ENCODE data around the gene B4GALT5.
"Not testable (repeated sequence)": the region's sequence is repeated elsewhere in the genome, so short reads cannot be mapped to it uniquely, and the experiment has no call there.

B4GALT5 gene

DNA sequence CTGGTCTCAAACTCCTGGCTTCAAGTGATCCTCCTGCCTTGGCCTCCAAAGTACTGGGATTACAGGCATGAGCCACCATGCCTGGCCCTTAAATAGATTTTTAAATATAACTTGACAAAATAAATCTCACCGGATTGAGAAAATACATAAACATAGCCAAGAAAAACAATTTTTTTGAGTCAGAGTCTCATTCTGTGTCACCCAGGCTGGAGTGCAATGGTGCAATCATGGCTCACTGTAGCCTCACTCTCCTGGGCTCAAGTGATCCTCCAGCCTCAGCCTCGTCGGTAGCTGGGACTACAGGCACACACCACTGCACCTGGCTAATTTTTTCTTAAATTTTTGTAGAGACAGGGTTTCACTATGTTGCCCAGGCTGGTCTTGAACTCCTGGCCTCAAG, 85.4 kb downstream of the B4GALT5 start:
- not testable (repeated sequence) for DNase-seq (ENCODE audit: low spot score)

DNA sequence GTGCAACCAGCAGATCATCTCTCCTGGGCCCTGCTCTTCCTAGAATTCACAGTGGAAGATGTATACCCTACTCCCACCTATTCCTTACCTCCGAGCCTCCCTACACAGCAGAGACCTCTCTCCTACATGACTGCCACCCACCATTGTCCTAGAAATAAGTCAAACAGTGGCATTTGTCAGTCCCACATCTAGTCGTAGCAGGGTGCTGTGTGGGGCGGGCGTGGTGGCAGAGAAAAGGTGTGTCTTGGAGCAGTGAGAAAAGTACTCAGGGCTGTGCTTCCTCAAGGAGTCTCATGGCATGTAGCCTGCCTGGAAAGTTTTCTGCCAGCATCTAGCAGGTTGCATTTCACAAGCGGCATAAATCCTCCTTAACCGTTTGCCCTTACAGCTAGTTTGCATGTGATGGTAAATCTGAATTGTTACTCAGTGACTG, 86.3 kb downstream of the B4GALT5 start:
- DNase-seq (ENCODE audit: low spot score) = no peak

DNA sequence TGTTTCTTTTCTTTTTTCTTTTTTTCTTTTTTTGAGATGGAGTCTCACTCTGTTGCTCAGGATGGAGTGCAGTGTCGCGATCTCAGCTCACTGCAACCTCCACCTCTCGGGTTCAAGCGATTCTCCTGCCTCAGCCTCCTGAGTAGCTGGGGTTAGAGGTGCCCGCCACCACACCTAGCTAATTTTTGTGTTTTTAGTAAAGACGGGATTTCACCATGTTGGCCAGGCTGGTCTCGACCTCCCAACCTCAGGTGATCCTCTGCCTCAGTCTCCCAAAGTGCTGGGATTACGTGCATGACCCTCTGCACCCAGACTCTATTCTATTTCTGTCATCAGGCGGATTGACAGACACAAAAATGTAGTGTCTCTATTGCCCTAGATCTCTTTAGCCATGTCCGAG, 88.7 kb downstream of the B4GALT5 start:
- not testable (repeated sequence) for DNase-seq (ENCODE audit: low spot score)

DNA sequence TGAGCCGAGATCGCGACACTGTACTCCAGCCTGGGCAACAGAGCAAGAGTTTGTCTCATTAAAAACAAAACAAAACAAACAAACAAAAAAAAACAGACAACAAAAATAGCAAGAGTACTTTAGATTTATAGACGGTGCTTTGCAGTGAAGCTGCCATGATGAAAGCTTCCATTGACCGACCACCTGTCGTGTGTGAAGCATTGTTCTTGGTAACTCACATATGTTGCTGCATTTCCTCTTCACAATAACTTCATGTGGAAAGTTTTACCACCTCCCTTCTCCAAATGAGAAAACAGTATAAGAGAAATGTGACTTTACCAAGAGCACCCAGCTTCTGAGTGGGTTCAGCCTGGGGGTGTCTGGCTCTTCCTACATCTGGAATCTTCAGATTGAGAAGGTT, 89.4 kb downstream of the B4GALT5 start:
- DNase-seq (ENCODE audit: low spot score) = no peak

DNA sequence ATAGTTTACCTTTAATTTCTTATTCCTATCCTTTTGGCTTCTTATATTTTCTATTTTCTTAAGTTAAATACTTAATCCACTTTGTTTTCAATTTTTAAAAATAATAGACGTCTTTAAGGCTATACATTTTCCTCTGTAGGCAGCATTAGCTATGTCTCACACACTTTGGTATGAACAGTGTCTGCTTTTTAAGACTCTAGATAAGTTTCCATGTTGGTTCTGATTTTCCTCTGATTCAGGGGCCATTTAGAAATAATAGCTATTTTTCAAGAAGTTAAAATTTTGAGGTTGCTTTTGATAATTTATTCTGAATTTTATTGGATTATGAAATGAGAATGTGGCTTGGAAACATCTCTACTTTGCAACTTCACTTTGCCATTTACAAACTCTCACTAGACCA, 91.4 kb downstream of the B4GALT5 start:
- no peak for DNase-seq (ENCODE audit: low spot score)

DNA sequence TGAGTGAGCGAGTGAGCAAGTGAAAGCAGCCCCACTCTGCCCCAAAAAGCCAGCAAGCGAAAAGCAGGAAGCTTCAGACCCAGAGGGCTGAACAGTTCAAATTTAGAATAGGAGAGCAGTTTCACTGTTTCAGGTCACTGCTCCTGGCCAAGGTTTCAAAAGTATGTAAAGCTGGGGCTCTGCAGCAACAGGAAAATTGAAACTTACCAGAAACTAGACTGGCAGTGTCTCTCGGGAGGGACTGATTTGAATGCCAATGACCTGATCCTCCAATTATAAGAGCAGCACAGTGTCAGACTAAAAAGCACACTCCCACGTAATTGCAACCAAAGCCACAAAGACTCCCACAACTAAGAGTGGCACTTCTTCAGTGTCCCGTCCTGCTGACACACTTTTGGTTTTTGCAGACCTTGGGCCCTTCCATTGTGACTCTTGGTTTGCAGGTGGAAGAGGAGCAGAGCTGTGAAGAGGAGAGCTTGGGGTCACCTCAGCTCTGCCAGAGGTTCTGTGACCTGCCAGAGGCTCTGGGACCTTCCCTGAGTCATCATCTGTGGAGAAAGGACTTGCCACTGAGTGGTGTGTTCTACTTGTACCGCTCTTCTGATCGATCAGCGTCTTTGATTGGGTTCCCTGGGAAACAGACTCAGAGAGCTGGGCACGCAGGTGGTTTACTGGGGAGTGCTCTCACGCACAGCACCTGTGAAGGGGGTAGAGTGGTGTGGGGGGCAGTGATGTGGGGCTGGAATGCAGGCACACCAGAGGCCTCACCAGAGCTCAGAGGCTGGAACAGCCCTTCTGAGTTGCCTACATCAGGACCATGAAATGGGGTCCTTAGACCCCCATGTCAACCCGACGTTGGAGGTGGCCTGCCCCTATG, 93.1 kb downstream of the B4GALT5 start:
- DNase-seq (ENCODE audit: low spot score) = no peak

DNA sequence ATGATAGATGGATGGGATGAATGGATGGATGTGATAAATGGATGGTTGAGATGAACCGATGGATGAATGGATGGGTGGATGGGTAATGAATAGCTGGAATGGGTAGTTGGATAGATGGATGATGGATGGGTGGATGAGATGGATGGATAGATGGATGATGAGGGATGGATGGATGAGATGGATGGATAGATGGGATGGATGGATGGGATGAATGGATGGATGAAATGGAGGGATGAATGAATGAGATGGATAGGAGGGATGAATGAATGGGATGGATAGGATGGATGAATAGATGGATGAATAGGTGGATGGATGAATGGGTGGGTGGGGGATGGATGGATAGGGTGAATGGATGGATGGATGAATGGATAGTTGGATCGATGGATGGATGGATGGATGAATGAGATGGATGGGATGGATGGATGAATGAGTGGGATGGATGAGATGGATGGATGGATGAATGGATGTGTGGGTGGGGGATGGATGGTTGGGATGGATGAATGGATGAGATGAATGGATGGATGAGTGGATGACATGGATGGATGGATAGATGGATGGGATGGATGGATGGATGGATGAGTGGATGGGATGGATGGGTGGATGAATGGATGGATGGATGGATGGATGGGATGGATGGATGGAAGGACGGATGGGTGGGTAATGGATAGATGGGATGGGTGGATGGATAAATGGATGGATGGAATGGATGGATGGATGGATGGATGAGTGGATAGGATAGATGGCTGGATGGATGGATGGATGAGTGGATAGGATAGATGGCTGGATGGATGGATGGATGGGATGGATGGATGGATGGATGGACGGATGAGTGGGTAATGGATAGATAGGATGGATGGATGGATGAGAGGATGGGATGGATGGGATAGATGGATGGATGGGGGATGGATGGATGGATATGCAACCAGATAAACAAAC, 94.3 kb downstream of the B4GALT5 start:
- DNase-seq (ENCODE audit: low spot score) = no peak

DNA sequence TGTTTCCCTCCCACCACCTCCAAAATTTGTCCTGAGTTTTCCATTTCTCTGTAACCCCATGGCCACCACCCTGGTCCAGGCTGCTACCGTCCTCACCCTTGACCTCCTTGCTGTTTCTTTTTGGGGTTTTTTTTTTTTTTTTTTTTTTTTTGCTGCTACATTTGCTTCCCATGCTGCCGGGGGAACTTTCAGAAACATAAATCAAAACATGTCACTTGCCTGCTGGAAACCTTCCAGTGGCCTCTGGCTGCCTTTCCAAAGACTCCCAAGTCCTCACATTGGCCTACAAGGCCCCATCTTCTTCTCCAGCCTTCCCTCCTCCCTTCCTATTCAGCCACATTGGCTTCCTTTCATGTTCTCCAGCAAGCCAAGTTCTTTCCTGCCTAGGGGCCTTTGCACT, 95.4 kb downstream of the B4GALT5 start:
- no peak for DNase-seq (ENCODE audit: low spot score)

DNA sequence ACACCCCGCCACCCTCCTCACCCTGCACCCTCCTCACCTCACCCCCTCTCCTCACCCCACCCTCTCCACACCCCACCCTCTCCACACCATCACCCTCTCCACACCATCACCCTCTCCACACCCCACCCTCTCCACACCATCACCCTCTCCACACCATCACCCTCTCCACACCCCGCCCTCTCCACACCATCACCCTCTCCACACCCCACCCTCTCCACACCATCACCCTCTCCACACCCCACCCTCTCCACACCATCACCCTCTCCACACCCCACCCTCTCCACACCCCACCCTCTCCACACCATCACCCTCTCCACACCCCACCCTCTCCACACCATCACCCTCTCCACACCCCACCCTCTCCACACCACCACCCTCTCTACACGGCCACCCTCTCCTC, 96.3 kb downstream of the B4GALT5 start:
- DNase-seq (ENCODE audit: low spot score) = not testable (repeated sequence)

DNA sequence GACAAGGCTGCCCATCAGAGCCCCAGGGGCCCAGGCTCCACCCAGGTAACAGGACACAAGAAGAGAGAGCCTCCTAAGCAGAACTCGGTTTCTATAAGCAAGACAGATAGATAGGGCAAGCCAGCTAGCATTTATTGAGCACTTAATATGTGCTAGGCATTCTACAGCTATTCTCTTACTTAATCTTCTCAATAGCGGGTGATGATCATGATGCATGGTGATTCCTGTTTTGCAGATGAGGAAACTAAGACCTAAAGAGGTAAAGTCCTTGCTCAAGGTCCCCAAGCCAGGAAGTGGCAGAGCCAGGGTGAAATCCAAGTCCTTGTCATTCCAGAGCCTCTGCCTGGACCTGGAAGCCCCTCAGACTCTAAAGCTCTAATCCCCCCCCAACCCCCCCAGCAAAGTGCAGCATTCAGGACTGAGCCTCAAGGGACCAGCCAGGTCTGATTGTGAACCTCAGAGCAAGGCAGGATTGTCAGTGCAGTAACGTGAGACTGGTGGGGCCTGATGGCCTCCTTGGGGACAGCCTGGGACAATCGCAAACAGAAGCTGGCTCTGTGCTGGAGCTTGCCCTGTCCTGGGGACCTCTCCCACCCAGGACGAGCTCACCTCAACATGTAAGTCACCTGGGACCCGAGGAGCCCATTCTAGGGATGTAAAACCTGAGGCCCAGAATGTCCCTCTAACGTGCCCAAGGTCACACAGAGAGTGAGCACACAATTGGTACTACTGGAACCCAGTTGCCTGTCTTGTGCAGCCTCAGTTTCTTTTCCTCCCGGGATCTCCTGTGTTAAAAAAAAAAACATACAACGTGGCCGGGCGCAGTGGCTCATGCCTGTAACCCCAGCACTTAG, 97.3 kb downstream of the B4GALT5 start:
- no peak for DNase-seq (ENCODE audit: low spot score)

DNA sequence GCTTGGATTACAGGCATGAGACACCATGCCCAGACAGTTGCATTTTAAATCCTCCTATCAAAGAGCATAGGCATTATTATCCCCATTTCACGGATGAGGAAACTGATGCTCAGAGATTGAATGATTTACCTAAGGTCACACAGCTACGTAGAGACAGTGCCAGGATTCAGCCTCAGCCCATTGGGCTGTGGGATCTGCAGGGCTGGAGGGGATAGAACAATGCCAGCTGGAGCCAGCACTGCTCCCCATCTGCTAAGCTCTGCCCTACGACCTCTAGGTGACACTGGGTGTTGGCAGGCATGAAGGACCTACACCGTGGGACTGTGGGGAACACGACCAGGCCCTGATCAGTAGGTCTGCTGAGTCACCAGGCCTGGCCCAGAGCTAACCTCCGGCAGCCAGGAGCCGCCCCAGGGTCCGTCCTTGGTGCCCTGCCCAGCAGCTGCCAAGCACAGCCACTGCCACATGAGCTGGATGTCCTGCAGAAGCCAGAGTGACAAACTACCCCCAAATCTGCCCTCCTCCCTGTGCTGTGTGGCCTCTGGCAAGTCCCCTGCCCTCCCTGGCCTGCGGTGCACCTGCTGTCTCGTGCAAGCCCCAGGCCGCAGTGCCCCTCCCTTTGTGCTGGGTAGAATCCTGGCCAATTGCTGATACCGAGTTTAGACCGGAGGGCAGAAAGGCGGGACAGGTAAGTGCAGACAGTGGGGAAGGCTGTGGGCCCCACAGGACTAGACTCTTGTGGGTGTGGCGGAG, 98.1 kb downstream of the B4GALT5 start:
- no peak for DNase-seq (ENCODE audit: low spot score)

DNA sequence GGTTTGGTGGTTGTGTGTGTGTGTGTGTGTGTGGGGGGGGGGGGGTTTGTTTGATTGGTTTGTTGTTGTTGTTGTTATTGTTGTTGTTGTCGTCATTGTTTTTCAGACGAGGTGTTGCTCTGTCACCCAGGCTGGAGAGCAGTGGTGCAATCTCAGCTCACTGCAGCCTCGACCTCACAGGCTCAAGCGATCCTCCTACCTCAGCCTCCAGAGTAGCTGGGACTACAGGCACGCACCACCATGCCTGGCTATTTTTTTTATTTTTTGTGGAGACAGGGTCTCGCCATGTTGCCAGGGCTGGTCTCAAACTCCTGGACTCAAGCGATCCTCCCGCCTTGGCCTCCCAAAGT, 98.7 kb downstream of the B4GALT5 start:
- not testable (repeated sequence) for DNase-seq (ENCODE audit: low spot score)

DNA sequence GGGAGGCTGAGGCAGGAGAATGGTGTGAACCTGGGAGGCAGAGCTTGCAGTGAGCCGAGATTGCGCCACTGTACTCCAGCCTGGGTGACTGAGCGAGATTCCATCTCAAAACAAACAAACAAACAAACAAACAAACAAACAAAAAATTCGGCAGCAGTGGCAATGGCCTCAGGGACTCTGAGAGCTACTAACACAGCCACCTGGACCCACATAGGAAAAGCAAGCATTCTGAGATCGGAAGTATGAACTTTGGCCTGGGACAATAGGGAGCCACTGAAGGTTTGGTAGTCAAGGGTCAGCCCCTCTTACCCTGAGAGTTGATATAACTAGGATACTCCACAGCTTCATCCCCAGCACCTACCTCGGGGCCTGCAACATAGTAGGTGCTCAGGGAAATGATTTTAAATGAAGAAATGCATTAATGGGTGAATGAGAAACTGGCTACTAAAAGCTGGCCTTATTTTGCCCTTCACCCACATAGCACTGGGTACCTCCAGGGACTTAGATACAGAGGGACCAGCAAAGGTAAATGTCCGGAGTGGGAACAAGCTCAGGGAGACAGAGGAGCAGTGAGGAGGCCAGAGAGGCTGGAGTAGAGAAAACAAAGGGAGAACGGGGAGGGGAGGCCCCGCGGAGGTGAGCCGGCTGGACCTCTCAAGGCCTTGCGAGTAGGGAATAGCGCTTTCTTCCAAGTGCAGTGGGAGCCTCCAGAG, 99.2 kb downstream of the B4GALT5 start:
- no peak for DNase-seq (ENCODE audit: low spot score)

DNA sequence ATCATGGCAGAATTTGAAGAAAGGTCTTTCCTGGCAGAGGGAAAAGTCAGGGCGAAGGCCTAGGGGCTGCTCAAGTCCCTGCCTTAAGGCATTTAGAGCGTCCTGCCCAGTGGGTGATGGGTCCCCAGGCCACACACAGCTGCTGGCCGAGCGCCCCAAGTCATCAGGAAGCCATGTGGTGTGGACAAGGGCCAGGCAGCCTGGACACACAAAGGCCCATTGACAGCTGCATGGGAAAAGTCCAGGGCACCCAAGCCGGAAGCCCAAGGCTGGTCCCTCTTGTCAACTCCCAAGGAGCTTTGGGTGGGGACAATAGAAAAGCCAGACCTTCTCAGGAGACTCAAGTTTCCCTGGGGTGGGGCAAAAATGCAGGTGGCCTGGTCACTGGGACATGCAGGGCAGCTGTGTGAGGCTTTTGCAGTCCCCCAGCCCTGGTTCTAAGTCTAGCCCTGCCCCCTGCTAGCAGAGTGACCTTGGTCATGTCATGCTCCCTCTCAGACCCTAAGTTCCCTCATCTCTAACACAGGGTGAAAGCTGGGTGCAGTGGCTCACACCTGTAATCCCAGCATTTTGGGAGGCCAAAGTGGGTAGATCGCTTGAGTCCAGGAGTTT, 101.4 kb downstream of the B4GALT5 start:
- no peak for DNase-seq (ENCODE audit: low spot score)

DNA sequence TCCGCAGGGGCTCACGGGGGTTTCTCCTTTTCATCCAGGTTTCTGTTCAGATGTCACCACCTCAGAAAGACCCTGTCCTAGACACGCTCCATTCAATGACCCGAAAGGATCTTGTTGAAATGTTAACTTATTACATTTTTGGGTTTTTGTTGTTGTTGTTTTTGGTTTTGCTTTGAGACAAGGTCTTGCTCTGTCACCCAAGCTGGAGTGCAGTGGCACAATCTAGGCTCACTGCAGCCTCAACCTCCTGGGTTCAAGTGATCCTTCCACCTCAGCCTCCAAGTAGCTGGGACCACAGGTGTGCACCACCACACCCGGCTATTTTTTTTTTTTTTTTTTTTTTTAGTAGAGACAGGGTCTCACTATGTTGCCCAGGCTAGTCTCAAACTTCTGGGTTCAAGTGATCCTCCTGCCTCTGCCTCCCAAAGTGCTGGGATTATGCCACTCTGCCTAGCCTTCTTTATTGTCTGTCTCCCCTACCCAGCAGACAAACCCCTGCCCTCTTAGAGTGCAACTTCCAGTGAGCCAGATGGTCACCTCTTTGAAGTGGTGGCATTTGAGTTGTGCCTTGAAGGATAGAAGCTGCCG, 102.0 kb downstream of the B4GALT5 start:
- DNase-seq (ENCODE audit: low spot score) = not testable (repeated sequence)

DNA sequence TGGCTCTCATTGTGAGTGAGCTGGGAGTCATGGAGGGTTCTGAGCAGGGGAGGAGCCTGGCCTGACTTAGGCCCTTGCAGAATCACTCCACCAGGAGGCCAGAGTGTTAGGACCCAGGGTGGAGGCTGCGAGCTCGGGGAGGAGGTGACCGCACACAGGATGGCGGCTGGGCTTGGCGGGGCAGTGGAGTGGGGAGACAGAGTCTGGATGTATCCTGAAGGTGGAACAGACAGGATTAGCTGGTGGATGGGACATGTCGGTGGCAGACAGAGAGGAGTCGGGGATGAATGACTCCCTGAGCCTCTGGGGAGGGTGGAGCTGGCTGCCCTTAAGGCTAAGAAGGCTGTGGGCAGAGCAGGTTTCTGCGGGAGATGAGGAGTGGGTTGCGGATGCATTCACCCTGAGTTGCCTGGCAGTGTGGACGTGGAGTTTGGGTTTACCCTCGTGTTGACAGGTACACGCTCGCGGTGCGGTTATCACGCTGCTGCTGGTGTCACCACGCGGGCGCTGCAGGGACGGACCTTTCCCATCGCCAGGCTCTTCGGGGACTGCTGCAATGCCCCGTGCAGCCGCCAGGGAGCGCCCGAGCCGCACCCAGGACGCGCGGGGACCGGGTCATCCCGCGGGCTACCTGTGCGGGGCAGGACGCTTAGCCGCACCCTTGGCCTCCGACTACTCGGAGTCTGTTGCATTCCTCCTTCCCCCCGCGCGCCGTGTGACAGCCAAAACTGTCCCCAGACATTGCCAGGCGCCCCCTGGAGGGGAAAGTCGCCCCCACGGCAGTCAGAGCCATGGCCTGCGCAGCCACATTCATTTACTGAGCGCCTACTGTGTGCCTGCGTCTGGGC, 102.8 kb downstream of the B4GALT5 start:
- DNase-seq (ENCODE audit: low spot score) = peak; percentile 88

DNA sequence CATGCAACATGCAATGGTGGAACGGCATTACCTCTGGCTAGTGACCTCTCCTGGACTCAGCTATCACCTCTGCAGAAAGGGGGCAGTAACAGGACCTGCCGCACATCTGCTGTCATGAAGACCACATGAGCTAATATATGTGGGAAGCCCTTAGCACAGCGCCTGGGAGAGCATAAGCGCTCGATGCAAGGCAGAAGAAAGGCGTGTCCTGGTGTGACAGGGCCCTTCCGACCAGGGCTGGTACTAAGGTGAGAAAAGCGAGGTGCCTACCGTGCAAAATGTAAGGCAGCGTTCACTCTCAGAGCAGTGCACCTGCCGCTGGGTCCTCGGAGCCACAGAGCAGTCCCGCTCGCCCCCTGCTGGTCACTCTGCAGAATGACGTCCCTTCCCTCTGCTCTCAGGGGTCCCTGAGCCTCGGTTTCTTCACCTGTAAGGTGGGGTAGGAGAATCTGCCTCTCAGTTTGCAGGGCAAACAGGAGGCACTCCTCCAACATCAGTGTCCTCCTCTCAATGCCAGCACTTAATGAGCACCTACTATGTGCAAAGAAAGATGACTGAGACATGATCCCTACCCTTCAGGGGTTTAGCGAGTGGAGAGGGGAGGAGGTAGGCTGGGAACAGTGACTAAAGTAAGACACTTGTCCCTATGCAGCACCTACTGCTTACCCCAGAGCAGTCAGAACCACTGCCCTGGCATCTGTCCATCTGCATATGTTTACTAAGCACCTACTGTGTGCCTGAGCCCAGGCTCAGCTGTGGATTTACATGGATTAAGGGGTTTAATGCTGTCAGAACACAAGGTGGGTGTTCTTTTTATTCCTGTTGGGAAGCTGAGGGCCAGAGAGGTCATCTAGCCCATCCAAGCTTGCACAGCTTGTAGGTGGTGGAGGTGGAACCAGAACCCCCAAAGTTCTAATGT, 104.7 kb downstream of the B4GALT5 start:
- peak; percentile 83 for DNase-seq (ENCODE audit: low spot score)

DNA sequence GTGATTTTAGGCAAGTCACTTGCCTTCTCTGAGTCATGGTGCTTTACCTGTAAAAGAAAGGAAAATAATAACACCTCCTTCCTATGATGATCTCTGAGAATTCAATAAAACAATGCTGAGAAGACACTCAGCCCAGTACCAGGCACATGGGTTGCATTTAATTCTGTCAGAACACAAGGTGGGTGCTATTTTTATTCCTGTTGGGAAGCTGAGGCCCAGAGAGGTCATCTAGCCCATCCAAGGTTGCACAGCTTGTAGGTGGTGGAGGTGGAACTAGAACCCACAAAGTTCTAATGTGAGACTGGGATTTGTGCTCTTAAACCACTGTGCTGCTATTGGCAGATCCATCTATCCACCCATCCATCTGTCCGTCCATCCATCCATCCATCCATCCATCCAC, 106.1 kb downstream of the B4GALT5 start:
- no peak for DNase-seq (ENCODE audit: low spot score)

Measured in GM03348 (cell line).